ENCODE measurements around the gene CAB39L. TPM values are rescaled to one million over a fixed set of nuclear protein-coding genes. Genes with fewer than 3 reads are reported as not detected.
A peak's percentile ranks its signal among the peaks of the same experiment; 100 is the strongest.

Gene CAB39L
- total RNA-seq, 1 donor from 2014 or later = 13.4 TPM

- H3K27ac ChIP-seq = no peak overlapping the region
- intact Hi-C loops (cut with DNase I) = no loop called here
- H3K27me3 ChIP-seq (ENCODE audit: low read depth) = no peaks in the 10 kb centered on the region
- ATAC-seq (no peak), DNase-seq (no peak)
- no peaks in the 10 kb centered on the region for H3K9me3 ChIP-seq
- H3K4me1 ChIP-seq = no peaks in the 10 kb centered on the region
- H3K4me3 ChIP-seq = no peak overlapping the region
- no peak for TF ChIP-seq CTCF (IDR thresholded peaks at IDR 0.05)
- H3K36me3 ChIP-seq = peaks cover 17% of the 10 kb centered on the region
These were observed 14.7 kb downstream of the CAB39L start for GRCh38 chr13:49429121-49429520.

GRCh38 chr13:49428041-49428763 is 15.7 kb downstream of the CAB39L start:
- no peak for DNase-seq
- H3K4me1 ChIP-seq = no peaks in the 10 kb centered on the region
- H3K9me3 ChIP-seq = no peaks in the 10 kb centered on the region
- no peak overlapping the region for H3K27ac ChIP-seq
- ATAC-seq = no peak
- no peaks in the 10 kb centered on the region for H3K27me3 ChIP-seq (ENCODE audit: low read depth)
- peaks cover 10% of the 10 kb centered on the region for H3K36me3 ChIP-seq
- H3K4me3 ChIP-seq = no peak overlapping the region
- intact Hi-C loops (cut with DNase I) = no loop called here
- no peak for TF ChIP-seq CTCF (IDR thresholded peaks at IDR 0.05)

- no peak for TF ChIP-seq CTCF (IDR thresholded peaks at IDR 0.05)
- Histone ChIP-seq H3K27ac (no peak overlapping the region), H3K36me3 (no peaks in the 10 kb centered on the region), H3K4me1 (no peaks in the 10 kb centered on the region), H3K9me3 (no peaks in the 10 kb centered on the region), H3K4me3 (no peak overlapping the region), H3K27me3 (ENCODE audit: low read depth) (no peaks in the 10 kb centered on the region)
- intact Hi-C loops (cut with DNase I) = no loop called here
- ATAC-seq (no peak), DNase-seq (no peak)
These were observed 19.8 kb downstream of the CAB39L start for GRCh38 chr13:49424011-49424560.

- intact Hi-C loops (cut with DNase I) = no loop called here
- ATAC-seq (peak in 1 of 2 donors; percentile 43), DNase-seq (no peak)
- H3K4me1 ChIP-seq = no peaks in the 10 kb centered on the region
- no peaks in the 10 kb centered on the region for H3K9me3 ChIP-seq
- no peaks in the 10 kb centered on the region for H3K36me3 ChIP-seq
- TF ChIP-seq CTCF (IDR thresholded peaks at IDR 0.05) = no peak
- H3K27me3 ChIP-seq (ENCODE audit: low read depth) = no peaks in the 10 kb centered on the region
- no peak overlapping the region for H3K27ac ChIP-seq
- H3K4me3 ChIP-seq = no peak overlapping the region
These were observed 22.5 kb downstream of the CAB39L start for GRCh38 chr13:49421391-49421790.

- H3K4me3 ChIP-seq = no peak overlapping the region
- H3K36me3 ChIP-seq = no peaks in the 10 kb centered on the region
- no peak overlapping the region for H3K27ac ChIP-seq
- ATAC-seq = no peak
- no peak for DNase-seq
- no peaks in the 10 kb centered on the region for H3K4me1 ChIP-seq
- intact Hi-C loops (cut with DNase I) = no loop called here
- no peak for TF ChIP-seq CTCF (IDR thresholded peaks at IDR 0.05)
- H3K27me3 ChIP-seq (ENCODE audit: low read depth) = no peaks in the 10 kb centered on the region
- no peaks in the 10 kb centered on the region for H3K9me3 ChIP-seq
These were observed 24.6 kb downstream of the CAB39L start for GRCh38 chr13:49419276-49419675.
